ENCODE data around the gene GNL2. TPM values are rescaled to one million over a fixed set of nuclear protein-coding genes. Genes with fewer than 3 reads are reported as not detected.

The GNL2 gene
- total RNA-seq, 1 experiment from 2014 or later, result 121 TPM

- CTCF ChIA-PET, result no interaction called here
- Histone ChIP-seq H3K4me3 (ENCODE audit: low read depth, low read length, poor library complexity, severe bottlenecking) (no peak overlapping the region), H3K36me3 (ENCODE audit: insufficient read depth, low read length, poor library complexity, severe bottlenecking) (no peaks in the 10 kb centered on the region), H3K27me3 (replicated peaks; ENCODE audit: insufficient read depth, low read depth, low read length, poor library complexity) (peaks cover 90% of the 10 kb centered on the region), H3K4me1 (ENCODE audit: insufficient read depth, low read length, poor library complexity, severe bottlenecking) (no peaks in the 10 kb centered on the region), H3K9me3 (ENCODE audit: low read depth, low read length, poor library complexity, severe bottlenecking) (no peaks in the 10 kb centered on the region), H3K27ac (ENCODE audit: low read depth, low read length, poor library complexity, severe bottlenecking) (no peak overlapping the region)
- BruUV-seq (replicated peaks), result no TSS peak
- TF ChIP-seq EZH2 (IDR thresholded peaks at IDR 0.05; ENCODE audit: borderline replicate concordance, low read depth, low read length, poor library complexity, severe bottlenecking) (no peak), CTCF (conservative IDR thresholded peaks at IDR 0.05; ENCODE audit: low read depth, low read length) (no peak)
- DNase-seq (ENCODE audit: low spot score), result no peak
- POLR2A ChIA-PET (ENCODE audit: low non-redundant PET), result no interaction called here
- intact Hi-C loops (cut with micrococcal nuclease; ENCODE audit: unreplicated experiment), result no loop called here
These were observed 39.5 kb upstream of the GNL2 start for GRCh38 chr1:37634992-37635902.

GRCh38 chr1:37634244-37634991 is 38.7 kb upstream of the GNL2 start, which contains the start of gene RSPO1:
TSS of gene RSPO1 (minus strand) at chr1:37634892. CDS start at chr1:37629661, 5,231 bp downstream.
- intact Hi-C loops (cut with micrococcal nuclease; ENCODE audit: unreplicated experiment), result no loop called here
- Histone ChIP-seq H3K27me3 (replicated peaks; ENCODE audit: insufficient read depth, low read depth, low read length, poor library complexity) (peaks cover 90% of the 10 kb centered on the region), H3K4me3 (ENCODE audit: low read depth, low read length, poor library complexity, severe bottlenecking) (no peak within 1 kb of the TSS), H3K4me1 (ENCODE audit: insufficient read depth, low read length, poor library complexity, severe bottlenecking) (no peaks in the 10 kb centered on the region), H3K36me3 (ENCODE audit: insufficient read depth, low read length, poor library complexity, severe bottlenecking) (no peaks in the 10 kb centered on the region), H3K9me3 (ENCODE audit: low read depth, low read length, poor library complexity, severe bottlenecking) (no peaks in the 10 kb centered on the region), H3K27ac (ENCODE audit: low read depth, low read length, poor library complexity, severe bottlenecking) (no peak within 1 kb of the TSS)
- ChIA-PET POLR2A (ENCODE audit: low non-redundant PET) (no interaction called here), CTCF (no interaction called here)
- TF ChIP-seq CTCF (conservative IDR thresholded peaks at IDR 0.05; ENCODE audit: low read depth, low read length), result no peak
- peak; percentile 75 for TF ChIP-seq EZH2 (IDR thresholded peaks at IDR 0.05; ENCODE audit: borderline replicate concordance, low read depth, low read length, poor library complexity, severe bottlenecking)
- no peak for DNase-seq (ENCODE audit: low spot score)
- BruUV-seq (replicated peaks), result no TSS peak

- Histone ChIP-seq H3K4me3 (ENCODE audit: low read depth, low read length, poor library complexity, severe bottlenecking) (no peak overlapping the region), H3K27ac (ENCODE audit: low read depth, low read length, poor library complexity, severe bottlenecking) (no peak overlapping the region), H3K27me3 (replicated peaks; ENCODE audit: insufficient read depth, low read depth, low read length, poor library complexity) (peaks cover 93% of the 10 kb centered on the region), H3K9me3 (ENCODE audit: low read depth, low read length, poor library complexity, severe bottlenecking) (no peaks in the 10 kb centered on the region), H3K36me3 (ENCODE audit: insufficient read depth, low read length, poor library complexity, severe bottlenecking) (no peaks in the 10 kb centered on the region), H3K4me1 (ENCODE audit: insufficient read depth, low read length, poor library complexity, severe bottlenecking) (no peaks in the 10 kb centered on the region)
- TF ChIP-seq EZH2 (IDR thresholded peaks at IDR 0.05; ENCODE audit: borderline replicate concordance, low read depth, low read length, poor library complexity, severe bottlenecking), result peak; percentile 83
- TF ChIP-seq CTCF (conservative IDR thresholded peaks at IDR 0.05; ENCODE audit: low read depth, low read length), result no peak
- intact Hi-C loops (cut with micrococcal nuclease; ENCODE audit: unreplicated experiment), result no loop called here
- CTCF ChIA-PET, result no interaction called here
- DNase-seq (ENCODE audit: low spot score), result no peak
- POLR2A ChIA-PET (ENCODE audit: low non-redundant PET), result interaction anchor here (0.6 kb wide), 1 partner anchor 120 kb away, joined by 7 read pairs; no protein-coding TSS in a partner anchor
- no TSS peak for BruUV-seq (replicated peaks)
These were observed 38.2 kb upstream of the GNL2 start for GRCh38 chr1:37633938-37634243.

All from A673 (cell line).